Measurements from ENCODE around the gene DCHS2.
A peak's percentile ranks its signal among the peaks of the same experiment; 100 is the strongest.

Gene DCHS2

DNA sequence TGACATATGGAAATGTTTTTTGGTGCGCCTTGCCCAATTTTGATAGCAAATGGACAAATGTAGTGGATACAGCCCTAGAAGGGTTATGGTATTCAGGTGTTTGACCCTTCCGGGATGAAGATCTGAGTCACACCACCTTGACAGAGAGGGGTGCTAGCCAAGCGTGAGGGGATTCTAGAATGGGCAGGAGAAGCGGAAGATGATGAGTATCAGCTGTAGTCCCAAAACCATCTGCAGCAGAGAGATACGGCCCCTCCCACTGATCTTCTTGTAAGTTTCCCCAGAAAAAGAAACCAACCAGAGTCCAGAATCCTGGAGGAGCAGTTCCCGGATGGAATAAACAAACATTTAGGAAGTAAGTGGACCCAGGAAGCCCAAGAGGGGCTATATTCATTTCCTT is 18.1 kb downstream of the DCHS2 start:
- no peak for FAIRE-seq
- no peak for TF ChIP-seq SPI1 (IDR thresholded peaks at IDR 0.05; ENCODE audit: low read depth, low read length)
- TF ChIP-seq TAF1 (IDR thresholded peaks at IDR 0.05; ENCODE audit: low read depth, low read length), result no peak
- no peak for TF ChIP-seq POLR2AphosphoS5 (IDR thresholded peaks at IDR 0.05; ENCODE audit: low read depth, low read length)
- TF ChIP-seq POLR2A (IDR thresholded peaks at IDR 0.05; ENCODE audit: low read depth, low read length), result no peak
- TF ChIP-seq PAX5 (IDR thresholded peaks at IDR 0.05; ENCODE audit: insufficient read depth, low read length, severe bottlenecking), result no peak
- no peak for TF ChIP-seq POU2F2 (IDR thresholded peaks at IDR 0.05; ENCODE audit: low read depth, low read length)
- DNase-seq (ENCODE audit: insufficient read length, low spot score), result no peak

GRCh38 chr4:154472858-154473257 is 18.7 kb downstream of the DCHS2 start:
- no peak for TF ChIP-seq POU2F2 (IDR thresholded peaks at IDR 0.05; ENCODE audit: low read depth, low read length)
- TF ChIP-seq SPI1 (IDR thresholded peaks at IDR 0.05; ENCODE audit: low read depth, low read length), result no peak
- TF ChIP-seq POLR2A (IDR thresholded peaks at IDR 0.05; ENCODE audit: low read depth, low read length), result no peak
- no peak for TF ChIP-seq POLR2AphosphoS5 (IDR thresholded peaks at IDR 0.05; ENCODE audit: low read depth, low read length)
- TF ChIP-seq PAX5 (IDR thresholded peaks at IDR 0.05; ENCODE audit: insufficient read depth, low read length, severe bottlenecking), result no peak
- FAIRE-seq (no peak), DNase-seq (ENCODE audit: insufficient read length, low spot score) (no peak)

DNA sequence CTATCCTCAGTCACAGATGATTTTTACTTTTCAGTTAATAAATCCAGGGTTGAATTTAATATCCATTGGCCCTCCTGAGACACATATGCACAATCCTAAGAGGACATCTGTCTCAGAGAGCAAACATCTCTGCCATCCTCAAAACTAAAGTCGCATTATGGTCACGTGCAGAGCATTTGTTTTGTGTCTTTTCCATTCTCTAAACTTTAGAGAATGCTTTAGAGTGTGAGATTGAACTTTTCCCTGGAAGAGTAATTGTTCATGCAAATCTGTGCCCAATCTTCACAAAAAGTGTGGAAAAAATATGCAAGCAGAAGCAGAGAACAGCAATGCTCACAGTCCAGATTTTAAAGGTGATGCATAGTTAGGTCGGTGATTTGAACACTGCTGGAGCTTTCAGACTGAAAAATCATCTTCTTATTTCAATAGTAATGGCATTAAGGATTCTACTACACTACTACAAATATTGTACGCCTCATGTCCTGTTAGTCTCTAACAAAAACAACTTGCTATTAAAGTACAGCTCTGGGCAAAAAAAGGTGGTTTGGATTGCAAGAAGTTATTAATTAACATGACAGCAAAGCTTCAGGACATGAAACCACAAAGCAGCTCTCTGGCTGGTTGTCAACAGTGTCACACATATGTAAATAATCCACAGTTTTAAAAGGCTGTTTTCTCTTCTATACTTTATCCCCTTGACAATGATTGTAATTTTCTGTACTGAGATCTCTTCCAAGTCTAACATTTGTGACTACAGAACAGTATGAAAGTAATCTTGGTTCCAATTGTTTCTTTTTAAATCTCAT is 19.9 kb downstream of the DCHS2 start:
- no peak for TF ChIP-seq POLR2AphosphoS5 (IDR thresholded peaks at IDR 0.05; ENCODE audit: low read depth, low read length)
- no peak for TF ChIP-seq TAF1 (IDR thresholded peaks at IDR 0.05; ENCODE audit: low read depth, low read length)
- TF ChIP-seq SPI1 (IDR thresholded peaks at IDR 0.05; ENCODE audit: low read depth, low read length), result no peak
- no peak for TF ChIP-seq PAX5 (IDR thresholded peaks at IDR 0.05; ENCODE audit: insufficient read depth, low read length, severe bottlenecking)
- no peak for TF ChIP-seq POLR2A (IDR thresholded peaks at IDR 0.05; ENCODE audit: low read depth, low read length)
- no peak for TF ChIP-seq POU2F2 (IDR thresholded peaks at IDR 0.05; ENCODE audit: low read depth, low read length)
- DNase-seq (ENCODE audit: insufficient read length, low spot score), result no peak
- FAIRE-seq, result no peak

DNA sequence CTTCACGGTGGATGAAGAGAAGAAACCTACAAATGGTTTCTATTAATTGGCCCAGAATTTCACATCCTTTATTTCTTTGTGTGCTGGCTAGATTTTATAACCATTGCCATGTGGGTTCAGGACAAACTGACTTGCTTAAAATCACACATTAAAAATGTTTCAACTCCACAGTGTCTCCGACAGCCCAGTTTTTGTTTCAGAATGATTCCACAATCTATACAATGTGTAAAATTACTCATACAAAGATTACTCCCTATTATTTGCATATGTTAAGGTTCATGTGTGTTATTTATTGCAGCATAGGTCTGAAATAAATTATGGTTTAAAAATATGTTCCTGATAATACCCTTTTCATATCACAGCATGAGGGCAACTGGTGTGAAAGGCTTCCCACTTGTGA is 20.6 kb downstream of the DCHS2 start:
- FAIRE-seq (no peak), DNase-seq (ENCODE audit: insufficient read length, low spot score) (no peak)
- TF ChIP-seq POU2F2 (IDR thresholded peaks at IDR 0.05; ENCODE audit: low read depth, low read length), result no peak
- TF ChIP-seq SPI1 (IDR thresholded peaks at IDR 0.05; ENCODE audit: low read depth, low read length), result peak; percentile 13; the same call in 1 of the 2 replicates

- DNase-seq (ENCODE audit: insufficient read length, low spot score) (no peak), FAIRE-seq (no peak)
- TF ChIP-seq POU2F2 (IDR thresholded peaks at IDR 0.05; ENCODE audit: low read depth, low read length), result no peak
Observed at GRCh38 chr4:154467886-154468285, 23.7 kb downstream of the DCHS2 start.

DNA sequence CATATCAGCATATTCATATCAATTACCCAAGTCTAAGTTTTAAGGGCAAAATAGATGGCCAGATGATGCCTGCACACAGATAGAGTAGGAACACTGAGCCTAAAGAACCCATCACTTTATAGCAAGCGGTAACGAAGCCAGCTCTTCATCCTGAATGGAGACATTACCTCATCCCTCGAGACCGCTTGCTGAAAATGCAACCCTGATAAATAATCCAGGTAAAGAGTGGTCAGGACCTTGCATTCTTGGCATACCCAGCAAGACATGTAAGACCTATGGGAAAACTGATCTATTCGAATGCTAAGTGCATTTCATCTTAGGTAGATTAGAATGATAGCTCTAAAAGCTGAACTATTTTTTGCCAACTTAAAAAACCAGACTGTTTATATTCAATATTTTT is 25.3 kb downstream of the DCHS2 start:
- FAIRE-seq (no peak), DNase-seq (ENCODE audit: insufficient read length, low spot score) (no peak)

DNA sequence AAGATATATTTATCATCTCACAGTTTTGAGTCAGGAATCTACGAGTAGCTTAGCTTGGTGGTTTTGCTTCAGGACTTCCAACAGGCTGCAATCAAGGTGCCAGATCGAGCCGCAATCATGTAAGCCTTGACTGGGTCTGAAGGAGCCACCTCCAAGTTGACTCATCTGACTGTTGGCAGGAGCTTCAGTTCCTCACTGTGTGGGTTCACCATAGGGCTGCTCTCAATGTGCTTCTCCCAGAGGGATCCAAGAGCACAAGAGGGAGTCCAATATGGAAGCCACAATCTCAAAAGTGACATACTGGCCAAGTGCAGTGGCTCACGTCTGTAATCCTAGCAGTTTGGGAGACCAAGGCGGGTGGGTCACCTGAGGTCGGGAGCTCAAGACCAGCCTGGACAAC is 26.5 kb downstream of the DCHS2 start:
- TF ChIP-seq TAF1 (IDR thresholded peaks at IDR 0.05; ENCODE audit: low read depth, low read length), result no peak
- FAIRE-seq (no peak), DNase-seq (ENCODE audit: insufficient read length, low spot score) (no peak)

More for the DNA sequence above, 25.3 kb downstream of the DCHS2 start:
- TF ChIP-seq POLR2A (IDR thresholded peaks at IDR 0.05; ENCODE audit: low read depth, low read length) (no peak), TAF1 (IDR thresholded peaks at IDR 0.05; ENCODE audit: low read depth, low read length) (no peak), SPI1 (IDR thresholded peaks at IDR 0.05; ENCODE audit: low read depth, low read length) (no peak), POLR2AphosphoS5 (IDR thresholded peaks at IDR 0.05; ENCODE audit: low read depth, low read length) (no peak), POU2F2 (IDR thresholded peaks at IDR 0.05; ENCODE audit: low read depth, low read length) (no peak), PAX5 (IDR thresholded peaks at IDR 0.05; ENCODE audit: insufficient read depth, low read length, severe bottlenecking) (no peak)

GRCh38 chr4:154464654-154465053 is 26.9 kb downstream of the DCHS2 start:
- FAIRE-seq, result no peak
- no peak for DNase-seq (ENCODE audit: insufficient read length, low spot score)
- TF ChIP-seq POLR2A (IDR thresholded peaks at IDR 0.05; ENCODE audit: low read depth, low read length) (no peak), POLR2AphosphoS5 (IDR thresholded peaks at IDR 0.05; ENCODE audit: low read depth, low read length) (no peak), POU2F2 (IDR thresholded peaks at IDR 0.05; ENCODE audit: low read depth, low read length) (no peak), TAF1 (IDR thresholded peaks at IDR 0.05; ENCODE audit: low read depth, low read length) (no peak), PAX5 (IDR thresholded peaks at IDR 0.05; ENCODE audit: insufficient read depth, low read length, severe bottlenecking) (no peak), SPI1 (IDR thresholded peaks at IDR 0.05; ENCODE audit: low read depth, low read length) (no peak)

GRCh38 chr4:154462081-154462810 is 29.4 kb downstream of the DCHS2 start:
- DNase-seq (ENCODE audit: insufficient read length, low spot score), result no peak
- TF ChIP-seq PAX5 (IDR thresholded peaks at IDR 0.05; ENCODE audit: insufficient read depth, low read length, severe bottlenecking) (no peak), SPI1 (IDR thresholded peaks at IDR 0.05; ENCODE audit: low read depth, low read length) (no peak), POU2F2 (IDR thresholded peaks at IDR 0.05; ENCODE audit: low read depth, low read length) (no peak), TAF1 (IDR thresholded peaks at IDR 0.05; ENCODE audit: low read depth, low read length) (no peak), POLR2AphosphoS5 (IDR thresholded peaks at IDR 0.05; ENCODE audit: low read depth, low read length) (no peak), POLR2A (IDR thresholded peaks at IDR 0.05; ENCODE audit: low read depth, low read length) (no peak)
- no peak for FAIRE-seq

- no peak for TF ChIP-seq POLR2AphosphoS5 (IDR thresholded peaks at IDR 0.05; ENCODE audit: low read depth, low read length)
- no peak for TF ChIP-seq SPI1 (IDR thresholded peaks at IDR 0.05; ENCODE audit: low read depth, low read length)
- no peak for TF ChIP-seq POLR2A (IDR thresholded peaks at IDR 0.05; ENCODE audit: low read depth, low read length)
- TF ChIP-seq TAF1 (IDR thresholded peaks at IDR 0.05; ENCODE audit: low read depth, low read length), result no peak
- no peak for TF ChIP-seq PAX5 (IDR thresholded peaks at IDR 0.05; ENCODE audit: insufficient read depth, low read length, severe bottlenecking)
- TF ChIP-seq POU2F2 (IDR thresholded peaks at IDR 0.05; ENCODE audit: low read depth, low read length), result no peak
- FAIRE-seq (no peak), DNase-seq (ENCODE audit: insufficient read length, low spot score) (no peak)
Observed at GRCh38 chr4:154457471-154457870, 34.1 kb downstream of the DCHS2 start.

Data from GM12891 (cell line).